GM18502 (cell line): Measurements from ENCODE around the gene TET3.
A peak's percentile ranks its signal among the peaks of the same experiment; 100 is the strongest.

Experiments
- ATAC-seq: cut with Tn5 transposase; IDR thresholded peaks from one replicate; pipeline ENCODE4 v1.9.1; 2021; ENCODE audit warnings: mild to moderate bottlenecking; ENCODE audit not compliant: unreplicated experiment, poor library complexity

The TET3 gene

DNA sequence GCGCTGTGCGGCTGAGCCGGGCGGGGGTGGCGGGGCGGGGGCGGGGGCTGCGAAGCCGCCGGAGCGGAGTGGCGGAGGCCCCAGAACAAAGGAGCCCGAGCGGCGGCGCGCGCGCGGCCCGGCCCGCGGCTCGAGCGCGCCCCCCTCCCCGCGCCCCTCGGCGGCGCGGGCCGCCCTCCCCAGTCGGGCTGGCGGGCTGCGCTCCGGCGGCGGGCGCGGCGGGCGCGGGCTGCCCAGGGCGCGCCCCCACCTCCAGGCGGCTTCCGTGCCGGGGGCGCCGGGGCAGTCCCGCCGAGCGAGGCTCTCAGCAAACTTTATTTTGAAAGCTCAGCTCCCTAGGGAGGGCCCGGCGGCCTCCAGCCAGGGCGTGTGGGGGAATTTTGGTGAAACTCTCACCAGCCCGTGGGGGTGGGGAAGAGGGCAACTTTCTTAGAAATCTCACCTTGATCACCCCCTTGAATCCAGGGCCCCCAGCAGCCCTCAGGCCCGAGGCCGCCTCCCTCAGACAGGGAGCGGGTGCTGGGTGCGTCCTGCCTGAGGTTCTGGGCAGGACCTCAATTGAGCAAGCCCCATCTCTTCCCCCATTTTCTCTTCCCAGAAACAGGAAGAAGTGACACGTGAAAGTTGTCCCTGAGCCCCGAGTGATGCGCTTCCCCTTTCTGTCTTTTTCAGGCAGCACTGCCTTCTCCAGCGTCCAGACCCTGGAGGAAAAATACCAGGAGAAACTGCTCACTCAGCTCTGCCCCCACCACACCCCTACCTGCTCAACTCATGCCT is 786 bp downstream of the TET3 start:
- ATAC-seq, result peak; percentile 24

DNA sequence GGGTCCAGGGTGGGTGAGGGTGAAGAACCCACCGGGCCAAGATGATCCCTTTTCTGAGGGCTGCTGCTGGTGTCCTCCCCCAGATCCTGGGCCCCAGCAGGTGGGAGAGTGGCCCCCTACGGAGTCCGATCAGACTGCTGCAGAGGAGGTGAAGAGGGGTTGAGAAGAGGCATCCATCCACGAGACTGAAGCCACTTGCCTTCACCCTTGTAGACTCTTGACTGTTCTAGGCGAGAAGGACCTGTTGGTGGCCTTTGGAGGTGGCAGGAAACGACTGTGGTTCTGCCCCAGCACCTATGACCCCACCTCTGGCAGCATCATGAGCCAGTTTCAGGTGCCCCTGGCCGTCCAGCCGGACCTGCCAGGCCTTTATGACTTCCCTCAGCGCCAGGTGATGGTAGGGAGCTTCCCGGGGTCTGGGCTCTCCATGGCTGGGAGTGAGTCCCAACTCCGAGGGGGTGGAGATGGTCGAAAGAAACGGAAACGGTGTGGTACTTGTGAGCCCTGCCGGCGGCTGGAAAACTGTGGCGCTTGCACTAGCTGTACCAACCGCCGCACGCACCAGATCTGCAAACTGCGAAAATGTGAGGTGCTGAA is 1.5 kb downstream of the TET3 start:
- ATAC-seq, result no peak

DNA sequence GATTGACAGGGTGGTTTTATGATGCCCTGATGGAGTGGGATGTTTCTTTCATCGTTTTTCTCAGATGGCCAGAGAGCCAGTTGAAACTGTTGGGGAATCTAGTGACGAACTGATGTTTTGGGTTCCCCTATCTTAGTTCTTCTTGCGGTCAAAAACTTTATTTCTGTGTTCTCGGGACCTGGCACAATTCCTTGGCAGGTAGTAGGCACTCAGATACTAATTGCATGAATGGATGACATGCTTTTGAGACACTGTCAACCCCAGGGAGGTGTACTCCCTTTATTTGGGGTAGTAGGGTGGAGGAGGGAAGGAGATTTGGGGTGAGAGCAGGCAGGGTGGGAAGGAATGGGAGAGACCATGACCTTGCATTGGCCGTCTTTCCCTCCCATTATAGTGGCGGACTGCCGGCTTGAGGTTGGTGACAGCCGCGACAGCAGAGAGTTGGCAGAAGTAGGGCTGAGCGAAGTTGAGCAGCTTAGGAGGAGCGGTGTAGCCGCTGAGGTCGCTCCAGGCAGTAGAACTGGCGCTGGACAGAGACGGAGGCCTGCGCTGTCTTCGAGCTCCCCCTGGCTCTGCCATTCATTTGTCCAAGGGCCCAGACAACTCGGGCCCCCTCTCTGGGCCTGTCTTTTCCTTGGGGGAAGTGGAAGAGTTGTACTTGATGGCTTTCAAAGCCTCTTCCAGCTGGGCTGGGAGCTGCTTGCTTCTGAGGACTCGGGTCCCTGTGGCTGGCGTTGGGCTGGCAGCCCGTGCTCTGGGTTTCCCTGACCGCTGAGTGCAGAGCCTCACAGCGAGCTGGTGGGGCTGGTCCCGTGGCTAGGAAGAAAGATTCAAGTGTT is 2.6 kb downstream of the TET3 start:
- ATAC-seq, result no peak

DNA sequence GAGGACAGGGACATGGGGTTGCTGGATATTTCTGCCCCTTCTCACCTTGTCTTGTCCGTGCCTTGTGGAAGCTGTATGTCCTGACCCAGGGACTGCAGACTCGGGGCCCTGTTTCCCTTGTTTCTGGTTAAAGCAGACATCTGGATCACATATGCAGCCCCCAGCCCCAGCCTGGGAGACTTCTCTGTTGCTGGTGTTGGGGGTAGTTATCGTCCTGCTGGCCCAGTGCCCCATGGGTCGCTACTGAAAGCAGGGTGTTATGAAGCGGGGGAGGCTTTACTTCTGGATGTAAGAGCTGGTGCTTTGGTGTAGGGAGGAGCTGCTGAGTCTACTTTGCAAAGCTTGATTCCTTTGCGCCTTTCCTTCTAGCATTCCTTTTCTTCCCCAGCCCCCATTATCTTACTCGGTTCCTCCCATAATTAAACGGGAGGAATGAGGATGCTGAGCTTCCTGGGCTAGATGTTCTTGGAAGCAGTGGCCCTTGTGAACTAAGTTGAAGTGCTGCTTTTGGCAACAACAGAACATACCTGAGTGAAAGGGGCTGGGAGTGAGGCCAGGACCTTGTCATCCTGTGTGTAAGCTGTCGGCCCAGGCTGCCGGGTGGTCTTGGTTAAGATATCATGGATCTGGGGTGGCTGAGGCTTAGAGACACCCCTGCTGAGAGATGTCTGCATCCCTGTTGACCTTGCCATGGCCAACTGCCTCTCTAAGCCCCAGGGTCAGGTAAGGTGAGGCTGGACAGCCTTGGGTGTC is 3.4 kb downstream of the TET3 start:
- ATAC-seq, result no peak

DNA sequence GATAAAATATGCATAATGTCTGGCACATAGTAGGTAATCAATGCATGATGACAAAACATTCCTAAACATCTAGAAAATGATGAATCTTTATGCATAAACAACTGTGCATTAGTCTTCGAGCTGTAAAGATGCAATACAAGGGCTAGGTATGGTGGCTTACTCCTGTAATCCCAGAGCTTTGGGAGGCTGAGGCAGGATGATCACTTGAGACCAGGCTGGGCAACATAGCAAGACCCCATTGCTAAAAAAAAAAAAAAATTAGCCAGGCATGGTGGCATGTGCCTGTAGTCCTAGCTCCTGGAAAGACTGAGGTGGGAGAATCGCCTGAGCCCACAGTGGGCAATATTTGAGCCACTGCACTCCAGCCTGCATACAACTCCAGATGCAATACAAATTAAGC is 5.3 kb downstream of the TET3 start:
- ATAC-seq, result no peak

DNA sequence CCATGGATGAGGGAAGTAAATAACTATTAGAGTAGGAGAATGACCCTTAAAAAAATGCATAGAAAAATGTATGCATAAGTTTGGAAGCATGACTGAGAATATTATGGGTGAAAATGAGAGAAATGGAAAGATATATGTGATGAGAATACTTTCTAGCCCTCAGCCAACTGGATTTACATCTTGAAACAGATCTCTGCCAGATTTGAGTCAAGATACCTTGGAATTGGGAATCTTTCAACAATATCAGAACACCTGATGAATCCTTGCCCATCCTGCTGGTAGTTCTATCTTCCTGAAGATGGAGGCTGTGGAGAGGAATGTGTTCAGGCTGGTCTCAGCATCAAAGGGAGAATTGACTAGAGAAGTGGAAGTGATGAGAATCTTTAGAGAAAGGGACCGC is 5.8 kb downstream of the TET3 start:
- ATAC-seq, result no peak

DNA sequence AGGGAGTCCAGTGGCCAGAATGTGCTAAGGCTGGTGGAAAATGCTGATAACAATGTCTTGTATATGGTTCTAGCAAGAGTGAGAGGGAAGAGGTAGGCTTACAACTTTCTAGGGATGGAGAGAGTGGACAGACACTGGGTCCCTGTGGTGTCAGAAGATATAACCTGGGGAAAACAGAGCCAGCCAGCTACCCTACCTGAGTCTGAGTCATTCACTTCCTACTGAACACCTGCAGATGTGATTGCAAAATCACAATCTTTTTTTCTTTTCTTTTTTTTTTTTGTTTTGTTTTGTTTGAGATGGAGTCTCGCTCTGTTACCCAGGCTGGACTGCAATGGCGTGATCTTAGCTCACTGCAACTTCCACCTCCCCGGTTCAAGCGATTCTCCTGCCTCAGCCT is 7.3 kb downstream of the TET3 start:
- ATAC-seq, result no peak

DNA sequence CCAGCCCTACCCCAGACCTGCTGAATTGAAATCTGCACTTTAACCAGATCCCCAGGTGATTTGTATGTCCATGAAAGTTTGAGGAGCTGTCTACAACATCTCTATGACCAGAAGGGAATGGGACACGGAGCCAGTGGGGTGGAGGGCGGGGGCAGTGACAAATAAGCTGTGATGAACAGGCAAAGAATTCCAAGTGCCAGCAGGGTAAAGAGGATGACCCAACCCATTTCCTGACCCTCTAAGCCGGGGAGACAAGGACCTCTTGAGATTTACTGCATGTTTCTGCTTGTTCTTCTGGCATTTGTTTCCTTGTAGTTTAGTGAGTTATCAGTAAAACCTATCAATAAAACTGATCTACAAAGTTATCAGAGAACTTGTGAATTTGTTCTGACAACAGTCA is 8.7 kb downstream of the TET3 start:
- ATAC-seq, result no peak

DNA sequence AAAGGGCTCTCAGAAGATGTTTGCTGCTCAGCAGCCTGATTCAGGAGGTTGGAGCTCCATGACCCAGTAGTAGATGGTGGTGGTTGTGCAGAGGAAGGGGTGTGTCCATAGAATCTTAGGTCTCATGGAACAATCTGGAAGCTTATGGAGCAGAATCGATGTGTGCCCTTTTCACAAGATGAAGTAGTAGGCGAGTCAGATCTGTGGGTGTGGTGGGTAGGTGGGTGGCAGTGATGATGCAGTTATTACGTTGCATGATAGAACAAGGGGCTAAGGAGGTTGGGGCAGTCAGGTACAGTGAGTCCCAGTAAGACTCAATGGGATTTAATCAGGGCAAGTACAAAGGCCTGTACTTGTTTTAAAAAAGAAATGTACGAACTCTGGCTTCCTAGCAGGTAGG is 9.1 kb downstream of the TET3 start:
- no peak for ATAC-seq

DNA sequence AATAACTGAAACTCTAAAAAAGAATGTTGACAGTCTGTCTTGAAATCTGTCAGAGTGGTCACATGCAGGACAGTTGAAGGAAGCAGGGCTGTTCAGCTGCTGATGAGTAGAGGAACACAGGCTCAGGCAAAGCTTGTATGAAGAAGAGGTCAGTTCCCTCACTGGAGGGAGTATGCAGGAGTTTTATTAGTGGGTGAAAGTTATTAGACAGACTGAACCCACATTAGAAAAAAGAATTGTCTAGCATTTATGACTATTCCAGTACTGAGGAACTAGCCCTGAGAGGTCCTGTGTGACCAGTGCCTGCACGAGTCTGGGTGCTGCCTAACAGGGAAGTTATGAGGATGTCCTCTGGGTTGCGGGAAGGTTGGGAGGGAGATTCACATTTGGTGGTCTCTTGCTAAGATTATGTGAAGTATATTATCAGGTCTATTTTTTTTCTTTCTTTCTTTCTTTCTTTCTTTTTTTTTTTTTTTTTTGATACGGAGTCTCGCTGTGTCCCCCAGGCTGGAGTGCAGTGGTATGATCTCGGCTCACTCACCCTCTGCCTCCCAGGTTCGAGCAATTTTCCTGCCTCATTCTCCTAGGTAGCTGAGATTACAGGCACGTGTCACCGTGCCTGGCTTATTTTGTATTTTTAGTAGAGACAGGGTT is 9.6 kb downstream of the TET3 start:
- no peak for ATAC-seq

DNA sequence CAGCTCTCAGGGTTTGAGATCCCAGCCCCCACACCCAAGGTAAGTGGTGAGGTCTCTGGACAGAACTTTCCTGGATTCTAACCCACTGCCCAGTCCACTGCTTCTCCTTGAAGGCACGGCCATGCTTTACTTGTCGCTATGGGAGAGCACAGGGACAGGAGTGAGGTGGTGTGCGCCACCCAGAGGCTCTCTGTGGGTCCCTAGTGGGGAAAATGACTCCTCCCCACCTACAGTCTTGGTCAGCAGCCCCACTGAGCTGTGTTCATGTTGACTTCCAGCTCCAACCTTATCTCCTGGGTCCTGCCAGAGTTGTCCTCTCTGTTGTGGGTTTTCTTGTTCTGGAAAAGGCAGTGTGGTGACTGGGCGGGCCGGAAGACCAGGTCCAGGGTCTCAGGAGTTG is 11.1 kb downstream of the TET3 start:
- no peak for ATAC-seq

DNA sequence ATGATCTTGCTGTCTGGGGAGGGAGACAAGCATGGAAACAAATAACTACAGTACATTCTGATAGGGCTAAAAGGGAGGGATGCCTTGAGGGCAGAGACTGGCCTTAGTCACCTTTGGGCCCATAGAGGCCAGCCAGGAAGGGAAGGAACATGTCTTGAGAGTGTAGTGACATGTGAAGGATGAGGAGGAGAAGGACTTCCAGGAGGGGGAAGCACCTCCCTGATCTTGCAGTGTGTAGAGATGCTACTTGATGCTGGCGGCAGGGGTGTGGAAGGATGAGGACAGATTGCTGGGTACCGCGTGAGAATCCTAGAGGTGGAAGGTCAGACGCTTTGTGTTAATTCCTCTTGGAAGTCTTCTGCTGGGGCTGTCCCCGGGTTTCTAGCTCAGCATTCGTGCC is 13.1 kb downstream of the TET3 start:
- ATAC-seq, result no peak

DNA sequence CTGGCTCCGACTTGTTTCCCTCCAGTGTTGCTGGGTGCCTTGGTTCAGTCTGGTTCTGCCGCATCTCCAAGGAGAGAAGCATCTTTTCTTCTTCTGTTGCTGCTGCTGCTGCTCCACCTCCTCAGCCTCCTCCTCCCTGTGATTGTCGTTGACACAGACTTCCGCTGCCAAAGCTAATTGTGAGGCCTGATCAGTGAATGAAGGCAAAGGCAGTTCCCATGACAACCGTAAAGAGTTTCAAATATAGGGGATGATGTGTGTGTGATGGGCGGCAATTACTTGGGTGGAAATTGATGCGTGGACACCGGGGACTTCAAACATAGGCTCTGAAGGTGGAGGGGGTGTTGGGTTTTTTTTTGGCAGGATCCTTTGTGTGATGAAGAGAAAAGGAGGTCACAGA is 13.7 kb downstream of the TET3 start:
- no peak for ATAC-seq

DNA sequence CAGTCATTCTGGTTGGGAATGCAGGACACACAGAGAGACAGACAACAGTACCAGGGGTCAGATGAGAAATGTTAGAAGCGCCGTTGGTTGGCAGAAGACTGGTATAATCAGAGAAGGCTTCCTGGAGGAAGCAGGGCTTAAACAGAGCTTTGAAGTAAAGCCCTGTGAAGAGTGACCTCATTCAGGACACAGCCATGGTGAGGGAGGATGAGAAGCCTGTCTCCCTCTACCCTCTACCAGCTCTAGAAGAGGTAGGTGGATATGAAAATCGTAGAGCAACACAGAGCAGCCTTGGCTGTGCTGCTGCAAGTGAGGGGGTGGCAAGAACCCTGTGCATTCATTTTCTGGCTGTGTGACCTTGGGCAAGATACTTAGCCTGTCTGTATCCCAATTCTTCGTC is 14.2 kb downstream of the TET3 start:
- ATAC-seq, result no peak

DNA sequence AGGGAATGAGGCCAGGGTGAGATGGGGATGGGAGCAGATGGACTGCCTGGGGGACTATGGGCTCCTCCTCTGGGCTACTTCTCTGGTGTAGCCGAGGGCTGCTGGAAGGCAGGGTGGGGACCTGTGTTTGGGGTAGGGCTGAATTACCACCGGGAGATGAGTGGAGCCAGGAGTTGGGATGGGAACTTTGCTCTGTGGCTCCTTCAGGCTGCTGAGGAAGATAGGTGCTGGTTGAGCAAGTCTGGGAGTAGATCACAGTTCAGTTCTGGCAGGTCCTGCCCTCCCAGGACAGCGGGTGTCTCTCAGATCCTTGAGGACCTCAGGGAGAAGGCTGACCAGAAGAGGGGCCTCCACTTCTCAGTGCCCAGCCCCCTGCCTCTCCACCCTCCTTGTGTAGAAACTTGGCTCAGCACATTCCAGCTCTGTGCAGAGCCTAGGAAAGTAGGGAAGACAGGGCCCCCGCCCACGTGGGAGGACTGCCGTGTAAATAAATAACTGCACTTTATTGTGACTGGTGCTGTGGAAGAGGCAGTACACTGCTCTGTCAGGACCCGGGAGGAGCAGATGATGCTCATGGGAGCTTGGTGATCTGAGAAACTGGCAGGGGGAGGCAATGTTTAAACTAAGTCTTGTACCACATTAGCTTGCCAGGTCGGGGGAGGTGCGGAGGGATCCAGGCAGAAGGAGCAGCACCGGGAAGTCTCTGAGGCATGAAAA is 15.3 kb downstream of the TET3 start:
- no peak for ATAC-seq

DNA sequence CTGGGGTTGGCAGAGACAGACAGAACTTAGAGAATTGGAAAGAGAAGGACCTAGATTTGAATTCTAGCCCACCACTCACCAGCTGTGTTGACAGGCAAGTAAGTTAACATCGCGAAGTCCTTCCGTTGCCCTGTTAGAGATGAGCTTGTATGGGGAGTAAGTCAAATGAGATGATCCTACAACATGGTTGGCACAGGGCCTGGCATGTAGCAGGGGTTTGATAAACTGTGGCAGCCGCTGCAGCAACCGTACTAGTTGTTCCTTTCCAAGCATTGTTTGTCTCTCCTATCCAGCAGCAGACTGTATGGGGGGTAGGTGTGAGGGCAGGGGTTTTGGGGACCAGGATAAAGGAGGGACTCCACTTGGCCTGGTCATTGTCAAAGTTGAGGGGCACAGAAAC is 16.0 kb downstream of the TET3 start:
- no peak for ATAC-seq

DNA sequence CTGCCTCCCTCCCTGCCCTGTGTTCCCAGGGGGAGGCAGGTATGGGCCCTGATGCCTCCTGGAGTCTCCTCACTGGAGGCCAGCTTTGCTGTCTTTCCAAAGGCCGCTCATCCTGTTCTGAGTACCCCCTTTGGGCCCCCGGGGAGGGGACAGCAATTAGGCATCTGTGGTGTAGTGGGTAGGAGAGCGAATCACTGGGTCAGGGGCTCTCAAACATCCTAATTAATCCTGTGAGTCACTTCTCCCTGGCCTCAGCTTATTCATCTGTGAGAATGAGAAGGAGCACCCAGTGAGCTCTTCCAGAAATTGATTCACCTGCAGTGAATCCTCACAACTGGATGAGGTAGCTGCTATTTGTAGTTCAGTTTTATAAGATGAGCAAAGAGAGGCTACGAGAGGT is 16.4 kb downstream of the TET3 start:
- ATAC-seq, result no peak

DNA sequence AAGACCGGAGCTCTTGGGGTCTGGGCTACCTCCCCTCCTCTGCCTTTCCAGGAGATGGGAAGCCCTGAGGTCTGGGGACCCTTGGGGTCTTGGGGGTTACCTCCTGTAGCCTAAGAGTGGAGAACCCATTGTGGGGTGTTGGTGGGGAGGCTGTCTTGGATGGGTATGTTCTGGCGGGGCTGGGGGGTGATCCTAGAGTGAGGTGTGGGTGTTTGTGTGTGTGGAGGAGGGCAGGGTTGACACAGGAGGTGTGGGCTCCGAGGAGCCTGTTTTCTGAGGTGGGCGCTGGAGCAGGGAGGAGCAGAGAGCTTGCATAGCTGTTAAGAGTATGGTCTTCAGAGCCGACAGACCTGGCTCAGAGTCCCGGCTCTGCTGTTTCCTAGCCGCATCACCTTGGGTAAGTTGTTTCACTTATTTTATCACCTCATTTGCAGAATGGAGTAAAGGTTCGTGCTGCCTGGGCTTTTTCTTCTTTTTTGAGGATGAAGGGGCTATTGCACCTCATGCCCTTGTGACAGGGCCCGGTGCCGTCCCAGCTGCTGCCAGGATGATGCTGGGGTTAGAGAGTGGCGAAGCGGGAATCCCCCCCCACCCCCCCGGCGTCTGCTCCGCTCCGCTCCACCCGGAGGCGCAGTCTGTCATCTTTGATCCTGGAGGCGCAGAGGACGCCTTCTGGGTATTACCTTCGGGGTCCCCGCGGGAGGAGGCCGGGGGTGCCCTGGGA is 17.2 kb downstream of the TET3 start:
- ATAC-seq, result peak; percentile 48
